Activated CD4-positive, alpha-beta T cell treated with anti-CD3 and anti-CD28 coated beads for 36 hours (primary cell): Measurements from ENCODE around the gene ASB5. TPM values are rescaled to one million over a fixed set of nuclear protein-coding genes. Genes with fewer than 3 reads are reported as not detected.
"Not testable (repeated sequence)": the region's sequence is repeated elsewhere in the genome, so short reads cannot be mapped to it uniquely, and the experiment has no call there.

ENCODE experiments used
- ATAC-seq: fragments of 200-7000 bp; cut with Tn5 transposase; one replicate; pipeline ENCODE4 v1.10.0; 2021; ENCODE audit warnings: mild to moderate bottlenecking, moderate library complexity
- CTCF ChIA-PET: fragments of 350-600 bp; sonication (Branson Sonifier 250); formaldehyde crosslinking; loops from one replicate; lab custom pipeline; 2021; ENCODE audit warnings: antibody characterized with exemption; lab: Charles Lee
- POLR2A ChIA-PET: fragments of 350-600 bp; sonication (Branson Sonifier 250); formaldehyde crosslinking; loops from one replicate; lab custom pipeline; 2021; ENCODE audit warnings: antibody characterized with exemption, inconsistent platforms; lab: Charles Lee
- DNase-seq: peaks from one replicate; pipeline ENCODE4 v3.0.0-alpha.2; 2020
- H3K27ac Mint-ChIP-seq: one replicate; pipeline ENCODE4 v1.8.0; 2021; ENCODE audit warnings: mixed read lengths
- H3K27me3 Mint-ChIP-seq: one replicate; pipeline ENCODE4 v1.8.0; 2021; ENCODE audit warnings: mixed read lengths
- H3K36me3 Mint-ChIP-seq: one replicate; pipeline ENCODE4 v1.8.0; 2021; ENCODE audit warnings: low read depth, mixed read lengths
- H3K4me1 Mint-ChIP-seq: one replicate; pipeline ENCODE4 v1.8.0; 2021; ENCODE audit warnings: mixed read lengths
- H3K4me3 Mint-ChIP-seq: one replicate; pipeline ENCODE4 v1.8.0; 2021; ENCODE audit warnings: mild to moderate bottlenecking, moderate library complexity, mixed read lengths
- H3K9me3 Mint-ChIP-seq: one replicate; pipeline ENCODE4 v1.8.0; 2021; ENCODE audit warnings: low read depth, mixed read lengths
- intact Hi-C, 2 experiments: fragments of 100-400 bp; cut with DNase I in 1 of 2; cut with micrococcal nuclease in 1 of 2; formaldehyde crosslinking; loops; one replicate each; pipeline versions ENCODE4 v1.14.2 to v1.15.1; 2022 to 2024; cut with DNase I, micrococcal nuclease
- total RNA-seq, 2 experiments: library from RNA; stranded (reverse); gene quantifications; one replicate each; pipeline ENCODE4 v1.2.3, GENCODE V29; 2021

The ASB5 gene
- total RNA-seq, 2 experiments from 2014 or later = not detected

- not testable (repeated sequence) for H3K27ac Mint-ChIP-seq, H3K4me3 Mint-ChIP-seq
Measured at GRCh38 chr4:176212351-176212750, 56.7 kb downstream of the ASB5 start.

GRCh38 chr4:176210579-176211296 is 58.3 kb downstream of the ASB5 start:
- ATAC-seq = no peak
- Mint-ChIP-seq H3K36me3 (no peaks in the 10 kb centered on the region), H3K27me3 (peaks cover 34% of the 10 kb centered on the region), H3K27ac (no peak overlapping the region), H3K4me1 (no peaks in the 10 kb centered on the region), H3K4me3 (no peak overlapping the region), H3K9me3 (no peaks in the 10 kb centered on the region)
- intact Hi-C loops = no loop called here
- ChIA-PET CTCF (no interaction called here), POLR2A (interaction anchor here (0.7 kb wide), 1 partner anchor 13 kb away, joined by 4 read pairs; no protein-coding TSS in a partner anchor)
- DNase-seq = no peak

More at GRCh38 chr4:176212351-176212750, 56.7 kb downstream of the ASB5 start:
- H3K4me1 Mint-ChIP-seq, POLR2A ChIA-PET, ATAC-seq, CTCF ChIA-PET, intact Hi-C loops, DNase-seq, H3K36me3 Mint-ChIP-seq, H3K9me3 Mint-ChIP-seq: not testable (repeated sequence)
- peaks cover 24% of the 10 kb centered on the region for H3K27me3 Mint-ChIP-seq

GRCh38 chr4:176210101-176210500 is 58.9 kb downstream of the ASB5 start:
- no peak overlapping the region for H3K27ac Mint-ChIP-seq
- no peak for ATAC-seq
- intact Hi-C loops = no loop called here
- H3K4me1 Mint-ChIP-seq = no peaks in the 10 kb centered on the region
- peaks cover 39% of the 10 kb centered on the region for H3K27me3 Mint-ChIP-seq
- no peaks in the 10 kb centered on the region for H3K9me3 Mint-ChIP-seq
- ChIA-PET CTCF (no interaction called here), POLR2A (no interaction called here)
- DNase-seq = no peak
- no peaks in the 10 kb centered on the region for H3K36me3 Mint-ChIP-seq
- H3K4me3 Mint-ChIP-seq = no peak overlapping the region

GRCh38 chr4:176209535-176209934 is 59.5 kb downstream of the ASB5 start:
- POLR2A ChIA-PET = no interaction called here
- intact Hi-C loops = no loop called here
- no peak for DNase-seq
- no peak for ATAC-seq
- H3K4me3 Mint-ChIP-seq = no peak overlapping the region
- H3K27me3 Mint-ChIP-seq = peaks cover 41% of the 10 kb centered on the region
- no peaks in the 10 kb centered on the region for H3K9me3 Mint-ChIP-seq
- H3K27ac Mint-ChIP-seq = no peak overlapping the region
- CTCF ChIA-PET = no interaction called here
- no peaks in the 10 kb centered on the region for H3K36me3 Mint-ChIP-seq
- H3K4me1 Mint-ChIP-seq = no peaks in the 10 kb centered on the region

GRCh38 chr4:176207839-176208238 is 61.2 kb downstream of the ASB5 start:
- H3K36me3 Mint-ChIP-seq = no peaks in the 10 kb centered on the region
- no peak overlapping the region for H3K27ac Mint-ChIP-seq
- H3K4me3 Mint-ChIP-seq = no peak overlapping the region
- POLR2A ChIA-PET = interaction anchor here (0.6 kb wide), 1 partner anchor 161 kb away, joined by 6 read pairs; no protein-coding TSS in a partner anchor
- intact Hi-C loops = no loop called here
- no peaks in the 10 kb centered on the region for H3K9me3 Mint-ChIP-seq
- peaks cover 46% of the 10 kb centered on the region for H3K27me3 Mint-ChIP-seq
- no peak for ATAC-seq
- CTCF ChIA-PET = interaction anchor here (1.2 kb wide), 1 partner anchor 46 kb away, joined by 3 read pairs; no protein-coding TSS in a partner anchor
- no peaks in the 10 kb centered on the region for H3K4me1 Mint-ChIP-seq
- no peak for DNase-seq

- ChIA-PET CTCF (no interaction called here), POLR2A (no interaction called here)
- H3K27me3 Mint-ChIP-seq = peaks cover 41% of the 10 kb centered on the region
- no peaks in the 10 kb centered on the region for H3K36me3 Mint-ChIP-seq
- no peaks in the 10 kb centered on the region for H3K9me3 Mint-ChIP-seq
- H3K4me3 Mint-ChIP-seq = no peak overlapping the region
- intact Hi-C loops = no loop called here
- H3K27ac Mint-ChIP-seq = no peak overlapping the region
- ATAC-seq = no peak
- no peak for DNase-seq
- no peaks in the 10 kb centered on the region for H3K4me1 Mint-ChIP-seq
Measured at GRCh38 chr4:176205299-176205698, 63.7 kb downstream of the ASB5 start.

GRCh38 chr4:176198316-176198903 is 70.6 kb downstream of the ASB5 start:
- no peaks in the 10 kb centered on the region for H3K36me3 Mint-ChIP-seq
- ATAC-seq (no peak), DNase-seq (no peak)
- peaks cover 15% of the 10 kb centered on the region for H3K27me3 Mint-ChIP-seq
- H3K9me3 Mint-ChIP-seq = peaks cover 2% of the 10 kb centered on the region
- H3K4me1 Mint-ChIP-seq = peaks cover 25% of the 10 kb centered on the region
- no peak overlapping the region for H3K27ac Mint-ChIP-seq
- intact Hi-C loops = no loop called here
- H3K4me3 Mint-ChIP-seq = no peak overlapping the region
- ChIA-PET CTCF (no interaction called here), POLR2A (no interaction called here)

- Mint-ChIP-seq H3K9me3 (peaks cover 2% of the 10 kb centered on the region), H3K27ac (peak within 1 kb of the TSS; percentile 35), H3K4me1 (peaks cover 30% of the 10 kb centered on the region), H3K27me3 (peaks cover 25% of the 10 kb centered on the region), H3K4me3 (peak within 1 kb of the TSS; percentile 60), H3K36me3 (no peaks in the 10 kb centered on the region)
- ATAC-seq (peak; percentile 91), DNase-seq (peak; percentile 97)
- intact Hi-C loops = loop anchor here (1.0 to 2.0 kb wide), 7 partner anchors 124 to 1913 kb away; partner anchors contain the start of genes WDR17 (in 2 of the 2), AGA (in 1 of the 2), CEP44 (in 1 of the 2) and FBXO8 (in 1 of the 2)
- CTCF ChIA-PET = interaction anchor here (0.6 kb wide), 2 partner anchors 37 to 264 kb away, joined by 3 to 4 read pairs; no protein-coding TSS in a partner anchor
- POLR2A ChIA-PET = no interaction called here
Measured at GRCh38 chr4:176195184-176195978, 73.6 kb downstream of the ASB5 start, which contains the start of gene SPATA4. Gene SPATA4, minus strand, starts transcription at chr4:176195585. Its CDS starts 23 bp downstream, at chr4:176195562.

- DNase-seq (peak; percentile 65), ATAC-seq (peak; percentile 84)
- POLR2A ChIA-PET = no interaction called here
- H3K4me1 Mint-ChIP-seq = peaks cover 30% of the 10 kb centered on the region
- peaks cover 2% of the 10 kb centered on the region for H3K9me3 Mint-ChIP-seq
- CTCF ChIA-PET = no interaction called here
- intact Hi-C loops = loop anchor here in 1 of 2 experiments (2.0 kb wide), 3 partner anchors 709 to 1911 kb away; partner anchors contain the start of genes CEP44, FBXO8 and NEIL3
- peak overlapping the region; percentile 33 for H3K27ac Mint-ChIP-seq
- peak overlapping the region; percentile 8 for H3K4me3 Mint-ChIP-seq
- peaks cover 33% of the 10 kb centered on the region for H3K27me3 Mint-ChIP-seq
- no peaks in the 10 kb centered on the region for H3K36me3 Mint-ChIP-seq
Measured at GRCh38 chr4:176193938-176194337, 75.1 kb downstream of the ASB5 start.

GRCh38 chr4:176193126-176193525 is 75.9 kb downstream of the ASB5 start:
- Mint-ChIP-seq H3K27ac (no peak overlapping the region), H3K4me3 (no peak overlapping the region), H3K4me1 (peaks cover 30% of the 10 kb centered on the region), H3K9me3 (peaks cover 2% of the 10 kb centered on the region), H3K27me3 (peaks cover 36% of the 10 kb centered on the region), H3K36me3 (no peaks in the 10 kb centered on the region)
- ATAC-seq (no peak), DNase-seq (no peak)
- intact Hi-C loops = no loop called here
- ChIA-PET POLR2A (no interaction called here), CTCF (no interaction called here)

- POLR2A ChIA-PET = no interaction called here
- Mint-ChIP-seq H3K27me3 (peaks cover 28% of the 10 kb centered on the region), H3K4me3 (no peak overlapping the region), H3K4me1 (peaks cover 34% of the 10 kb centered on the region), H3K27ac (no peak overlapping the region), H3K36me3 (no peaks in the 10 kb centered on the region), H3K9me3 (no peaks in the 10 kb centered on the region)
- no peak for ATAC-seq
- DNase-seq = no peak
- CTCF ChIA-PET = no interaction called here
- intact Hi-C loops = no loop called here
Measured at GRCh38 chr4:176191974-176192373, 77.0 kb downstream of the ASB5 start.
